ENCODE data around the gene MT1HL1. TPM values are rescaled to one million over a fixed set of nuclear protein-coding genes. Genes with fewer than 3 reads are reported as not detected.

Gene MT1HL1
- total RNA-seq, 1 donor from 2014 or later: not detected

- Mint-ChIP-seq H3K27ac (ENCODE audit: unreplicated experiment) (no peak overlapping the region), H3K4me1 (ENCODE audit: unreplicated experiment) (no peaks in the 10 kb centered on the region), H3K36me3 (ENCODE audit: unreplicated experiment) (no peaks in the 10 kb centered on the region), H3K9me3 (ENCODE audit: unreplicated experiment) (peaks cover 4% of the 10 kb centered on the region), H3K27me3 (ENCODE audit: unreplicated experiment) (peaks cover 9% of the 10 kb centered on the region), H3K4me3 (ENCODE audit: unreplicated experiment) (no peak overlapping the region)
- no peak for TF ChIP-seq CTCF (IDR thresholded peaks at IDR 0.05)
- no peak for DNase-seq (ENCODE audit: extremely low spot score, unreplicated experiment)
Measured at GRCh38 chr1:237000191-237000590, 4.0 kb downstream of the MT1HL1 start.

GRCh38 chr1:236998546-236998945 is 5.7 kb downstream of the MT1HL1 start:
- Mint-ChIP-seq H3K36me3 (ENCODE audit: unreplicated experiment) (no peaks in the 10 kb centered on the region), H3K9me3 (ENCODE audit: unreplicated experiment) (peaks cover 4% of the 10 kb centered on the region), H3K4me3 (ENCODE audit: unreplicated experiment) (no peak overlapping the region), H3K4me1 (ENCODE audit: unreplicated experiment) (no peaks in the 10 kb centered on the region), H3K27me3 (ENCODE audit: unreplicated experiment) (peaks cover 9% of the 10 kb centered on the region), H3K27ac (ENCODE audit: unreplicated experiment) (no peak overlapping the region)
- DNase-seq (ENCODE audit: extremely low spot score, unreplicated experiment): no peak
- no peak for TF ChIP-seq CTCF (IDR thresholded peaks at IDR 0.05)

- TF ChIP-seq CTCF (IDR thresholded peaks at IDR 0.05): no peak
- H3K36me3 Mint-ChIP-seq (ENCODE audit: unreplicated experiment): no peaks in the 10 kb centered on the region
- peaks cover 4% of the 10 kb centered on the region for H3K27me3 Mint-ChIP-seq (ENCODE audit: unreplicated experiment)
- H3K4me1 Mint-ChIP-seq (ENCODE audit: unreplicated experiment): no peaks in the 10 kb centered on the region
- H3K27ac Mint-ChIP-seq (ENCODE audit: unreplicated experiment): no peak overlapping the region
- peaks cover 4% of the 10 kb centered on the region for H3K9me3 Mint-ChIP-seq (ENCODE audit: unreplicated experiment)
- H3K4me3 Mint-ChIP-seq (ENCODE audit: unreplicated experiment): no peak overlapping the region
- no peak for DNase-seq (ENCODE audit: extremely low spot score, unreplicated experiment)
Measured at GRCh38 chr1:236997882-236998281, 6.4 kb downstream of the MT1HL1 start.

GRCh38 chr1:236997361-236997760 is 6.9 kb downstream of the MT1HL1 start:
- no peak overlapping the region for H3K4me3 Mint-ChIP-seq (ENCODE audit: unreplicated experiment)
- H3K9me3 Mint-ChIP-seq (ENCODE audit: unreplicated experiment): peaks cover 4% of the 10 kb centered on the region
- no peaks in the 10 kb centered on the region for H3K4me1 Mint-ChIP-seq (ENCODE audit: unreplicated experiment)
- H3K27me3 Mint-ChIP-seq (ENCODE audit: unreplicated experiment): peaks cover 4% of the 10 kb centered on the region
- no peak for DNase-seq (ENCODE audit: extremely low spot score, unreplicated experiment)
- H3K36me3 Mint-ChIP-seq (ENCODE audit: unreplicated experiment): no peaks in the 10 kb centered on the region
- TF ChIP-seq CTCF (IDR thresholded peaks at IDR 0.05): no peak
- H3K27ac Mint-ChIP-seq (ENCODE audit: unreplicated experiment): no peak overlapping the region

GRCh38 chr1:236994450-236994849 is 9.8 kb downstream of the MT1HL1 start:
- H3K4me1 Mint-ChIP-seq (ENCODE audit: unreplicated experiment): no peaks in the 10 kb centered on the region
- H3K36me3 Mint-ChIP-seq (ENCODE audit: unreplicated experiment): no peaks in the 10 kb centered on the region
- no peak overlapping the region for H3K4me3 Mint-ChIP-seq (ENCODE audit: unreplicated experiment)
- TF ChIP-seq CTCF (IDR thresholded peaks at IDR 0.05): no peak
- no peaks in the 10 kb centered on the region for H3K27me3 Mint-ChIP-seq (ENCODE audit: unreplicated experiment)
- H3K27ac Mint-ChIP-seq (ENCODE audit: unreplicated experiment): no peak overlapping the region
- peaks cover 11% of the 10 kb centered on the region for H3K9me3 Mint-ChIP-seq (ENCODE audit: unreplicated experiment)
- no peak for DNase-seq (ENCODE audit: extremely low spot score, unreplicated experiment)
